HL-60 (cell line): ENCODE data around the gene RHBDL3.

Experiments
- DNase-seq, 2 experiments: peaks; one replicate each; pipeline ENCODE4 v3.0.0-alpha.2; 2010 to 2020; ENCODE audit warnings: low read depth in 1 of 2, low spot score in 1 of 2
- H3K27ac ChIP-seq: fragments of 250-450 bp; sonication (Bioruptor Pico); replicated peaks from 2 replicates; pipeline ENCODE4 v1.5.1; 2020; ENCODE audit warnings: mild to moderate bottlenecking, moderate library complexity
- H3K27me3 ChIP-seq: fragments of 250-450 bp; sonication (Bioruptor Pico); 2 replicates; pipeline ENCODE4 v1.5.1; 2021; ENCODE audit warnings: mild to moderate bottlenecking, moderate library complexity; ENCODE audit not compliant: insufficient read depth, poor library complexity, severe bottlenecking
- H3K4me3 ChIP-seq: replicated peaks from 2 replicates; pipeline ENCODE4 v1.5.1; 2011; ENCODE audit warnings: mild to moderate bottlenecking, control low read depth, low read length; ENCODE audit not compliant: insufficient read depth
- CTCF ChIP-seq: IDR thresholded peaks from one replicate; pipeline ENCODE4 v1.5.1; 2011; ENCODE audit warnings: low read length, control low read depth, inconsistent platforms; ENCODE audit not compliant: insufficient read depth
- GABPA ChIP-seq: IDR thresholded peaks from 2 replicates; pipeline ENCODE4 v1.6.1; 2012; ENCODE audit warnings: low read depth
- POLR2AphosphoS5 ChIP-seq: IDR thresholded peaks from 2 replicates; pipeline ENCODE4 v1.6.1; 2012; ENCODE audit warnings: low read depth
- REST ChIP-seq: IDR thresholded peaks from 2 replicates; pipeline ENCODE4 v1.6.1; 2012; ENCODE audit warnings: low read depth; ENCODE audit not compliant: insufficient replicate concordance
- SPI1 ChIP-seq: IDR thresholded peaks from 2 replicates; pipeline ENCODE4 v1.6.1; 2012; ENCODE audit warnings: low read depth, mild to moderate bottlenecking, borderline replicate concordance

The RHBDL3 gene

GRCh38 chr17:32253117-32253611, 12.5 kb upstream of the RHBDL3 start:
- Histone ChIP-seq H3K4me3 (no peak overlapping the region), H3K27ac (no peak overlapping the region), H3K27me3 (no peaks in the 10 kb centered on the region)
- peak; percentile 38 to 83 for DNase-seq
- peak; percentile 100 for TF ChIP-seq CTCF
- TF ChIP-seq REST = no peak

GRCh38 chr17:32256012-32256700, 9.5 kb upstream of the RHBDL3 start:
- no peak overlapping the region for H3K4me3 ChIP-seq
- no peak overlapping the region for H3K27ac ChIP-seq
- TF ChIP-seq CTCF (no peak), POLR2AphosphoS5 (no peak), SPI1 (no peak), GABPA (no peak), REST (no peak)
- DNase-seq = no peak
- H3K27me3 ChIP-seq = peaks cover 2% of the 10 kb centered on the region

GRCh38 chr17:32256701-32257019, 9.0 kb upstream of the RHBDL3 start:
- Histone ChIP-seq H3K4me3 (no peak overlapping the region), H3K27me3 (peaks cover 7% of the 10 kb centered on the region), H3K27ac (no peak overlapping the region)
- TF ChIP-seq REST (no peak), SPI1 (no peak)
- no peak for DNase-seq
